GM23338 (cell line): ENCODE data around the gene MEF2D. TPM values are rescaled to one million over a fixed set of nuclear protein-coding genes. Genes with fewer than 3 reads are reported as not detected.
A peak's percentile ranks its signal among the peaks of the same experiment; 100 is the strongest.

Experiments used
- ATAC-seq: fragments of 200-7000 bp; cut with Tn5 transposase; 3 replicates; pipeline ENCODE4 v1.9.1; 2020
- DNase-seq: peaks from one replicate; pipeline ENCODE4 v3.0.0-alpha.2; 2015; ENCODE audit warnings: low spot score
- H2AFZ ChIP-seq: fragments of 200-600 bp; sonication (generic); 2 replicates; pipeline ENCODE4 v1.8.0; 2016; ENCODE audit warnings: antibody characterized with exemption, mild to moderate bottlenecking, moderate library complexity
- H3F3A ChIP-seq: fragments of 200-600 bp; sonication (generic); replicated peaks from 2 replicates; pipeline ENCODE4 v1.8.0; 2017; ENCODE audit warnings: antibody characterized with exemption, mixed run types, low read depth
- H3K27ac ChIP-seq: fragments of 200-600 bp; sonication (generic); 2 replicates; pipeline ENCODE4 v1.6.1; 2016; ENCODE audit warnings: low read depth
- H3K27me3 ChIP-seq: fragments of 200-600 bp; sonication (generic); 2 replicates; pipeline ENCODE4 v1.8.0; 2016; ENCODE audit warnings: mild to moderate bottlenecking, mixed run types, moderate library complexity; ENCODE audit not compliant: insufficient read depth
- H3K36me3 ChIP-seq: fragments of 200-600 bp; sonication (generic); 2 replicates; pipeline ENCODE4 v1.8.0; 2016; ENCODE audit warnings: mild to moderate bottlenecking; ENCODE audit not compliant: insufficient read depth
- H3K4me1 ChIP-seq: fragments of 200-600 bp; sonication (generic); 2 replicates; pipeline ENCODE4 v1.8.0; 2016; ENCODE audit warnings: mild to moderate bottlenecking, moderate library complexity; ENCODE audit not compliant: insufficient read depth
- H3K4me2 ChIP-seq: fragments of 200-600 bp; sonication (generic); 2 replicates; pipeline ENCODE4 v1.7.1; 2017; ENCODE audit warnings: mixed run types
- H3K4me3 ChIP-seq: fragments of 200-600 bp; sonication (generic); 2 replicates; pipeline ENCODE4 v1.6.1; 2016; ENCODE audit warnings: mixed run types
- H3K79me2 ChIP-seq: fragments of 200-600 bp; sonication (generic); replicated peaks from 2 replicates; pipeline ENCODE4 v1.8.0; 2017; ENCODE audit warnings: mild to moderate bottlenecking; ENCODE audit not compliant: insufficient read depth
- H3K9me2 ChIP-seq: fragments of 200-600 bp; sonication (generic); 2 replicates; pipeline ENCODE4 v1.8.0; 2017; ENCODE audit not compliant: insufficient read depth
- H4K20me1 ChIP-seq: fragments of 200-600 bp; sonication (generic); replicated peaks from 2 replicates; pipeline ENCODE4 v1.8.0; 2017; ENCODE audit warnings: mild to moderate bottlenecking; ENCODE audit not compliant: insufficient read depth
- H3K27ac Mint-ChIP-seq: 2 replicates; pipeline ENCODE4 v1.8.0; 2020; ENCODE audit warnings: inconsistent platforms, mild to moderate bottlenecking, moderate library complexity, mixed read lengths
- H3K27me3 Mint-ChIP-seq: 3 replicates; pipeline ENCODE4 v1.8.0; 2022; ENCODE audit warnings: low read depth, mild to moderate bottlenecking, moderate library complexity, mixed read lengths, inconsistent platforms; ENCODE audit not compliant: insufficient read depth, poor library complexity
- H3K36me3 Mint-ChIP-seq: 3 replicates; pipeline ENCODE4 v1.8.0; 2021; ENCODE audit warnings: low read depth, mild to moderate bottlenecking, inconsistent platforms, moderate library complexity, mixed read lengths
- H3K4me1 Mint-ChIP-seq: 3 replicates; pipeline ENCODE4 v1.8.0; 2020; ENCODE audit warnings: mild to moderate bottlenecking, inconsistent platforms, mixed read lengths
- H3K4me3 Mint-ChIP-seq: 3 replicates; pipeline ENCODE4 v1.8.0; 2021; ENCODE audit warnings: moderate library complexity, mild to moderate bottlenecking, inconsistent platforms, mixed read lengths
- H3K9me3 Mint-ChIP-seq: 3 replicates; pipeline ENCODE4 v1.8.0; 2020; ENCODE audit warnings: moderate library complexity, mild to moderate bottlenecking, inconsistent platforms, mixed read lengths
- CREB1 ChIP-seq: fragments of 250-450 bp; sonication (Bioruptor Pico); IDR thresholded peaks from 2 replicates; pipeline ENCODE4 v1.5.0; 2020; ENCODE audit warnings: low read depth, mild to moderate bottlenecking, moderate library complexity
- EZH2 ChIP-seq: fragments of 200-600 bp; sonication (generic); IDR thresholded peaks from one replicate; pipeline ENCODE4 v1.8.0; 2017; ENCODE audit warnings: antibody characterized with exemption, mild to moderate bottlenecking, low read depth; ENCODE audit not compliant: unreplicated experiment
- EZH2phosphoT487 ChIP-seq: fragments of 200-600 bp; sonication (generic); IDR thresholded peaks from one replicate; pipeline ENCODE4 v1.8.1; 2018; ENCODE audit warnings: antibody characterized with exemption; ENCODE audit not compliant: unreplicated experiment
- JUNB ChIP-seq: IDR thresholded peaks from one replicate; pipeline ENCODE4 v1.6.1; 2016; ENCODE audit warnings: antibody characterized with exemption; ENCODE audit not compliant: unreplicated experiment
- NANOG ChIP-seq: IDR thresholded peaks from 2 replicates; pipeline ENCODE4 v1.6.1; 2016; ENCODE audit warnings: antibody characterized with exemption, borderline replicate concordance
- POLR2AphosphoS5 ChIP-seq: IDR thresholded peaks from 2 replicates; pipeline ENCODE4 v1.6.1; 2016; ENCODE audit warnings: antibody characterized with exemption, low read depth
- STAT1 ChIP-seq: IDR thresholded peaks from one replicate; pipeline ENCODE4 v1.6.1; 2016; ENCODE audit warnings: antibody characterized with exemption; ENCODE audit not compliant: unreplicated experiment
- ZNF114 ChIP-seq: fragments of 250-450 bp; sonication (Bioruptor Pico); IDR thresholded peaks from 2 replicates; pipeline ENCODE4 v1.5.0; 2020; ENCODE audit warnings: mild to moderate bottlenecking, moderate library complexity
- ZNF331 ChIP-seq: fragments of 250-450 bp; sonication (Bioruptor Pico); IDR thresholded peaks from 2 replicates; pipeline ENCODE4 v1.5.0; 2020; ENCODE audit warnings: low read depth, mild to moderate bottlenecking, moderate library complexity
- polyA plus RNA-seq: library from polyadenylated mRNA; unstranded; fragments of >200 nt; fragmentation: Nextera tagmentation; extraction: Ambion mirVana; gene quantifications from 2 replicates; pipeline ENCODE4 v1.2.1, GENCODE V29; 2016
- total RNA-seq: library from RNA; depleted of rRNA; stranded (reverse); fragments of >200 nt; shearing (Covaris generic); gene quantifications from 2 replicates; pipeline ENCODE4 v1.2.3, GENCODE V29; 2014
- TF ChIP-seq, protein P1 (sequence below), 2 experiments: fragments of 200-600 bp in 1 of 2; sonication (generic) in 1 of 2; conservative IDR thresholded peaks; 2 replicates each; pipeline versions ENCODE4 v1.5.1 to v1.6.1; 2016 to 2017; ENCODE audit warnings: antibody characterized with exemption in 2 of 2, low read depth in 2 of 2, mild to moderate bottlenecking in 2 of 2, moderate library complexity in 1 of 2
- TF ChIP-seq, protein P2 (sequence below): fragments of 250-450 bp; sonication (Bioruptor Pico); IDR thresholded peaks from 2 replicates; pipeline ENCODE4 v1.5.0; 2020; ENCODE audit warnings: mild to moderate bottlenecking, moderate library complexity
- TF ChIP-seq, protein P3 (sequence below): IDR thresholded peaks from one replicate; pipeline ENCODE4 v1.6.1; 2018; ENCODE audit warnings: antibody characterized with exemption; ENCODE audit not compliant: unreplicated experiment
- TF ChIP-seq, protein P4 (sequence below): IDR thresholded peaks from 2 replicates; pipeline ENCODE4 v1.6.1; 2016; ENCODE audit warnings: antibody characterized with exemption

The MEF2D gene
- total and polyA plus RNA-seq, 2 experiments from 2014 or later, result 10.6 to 15.5 TPM

DNA sequence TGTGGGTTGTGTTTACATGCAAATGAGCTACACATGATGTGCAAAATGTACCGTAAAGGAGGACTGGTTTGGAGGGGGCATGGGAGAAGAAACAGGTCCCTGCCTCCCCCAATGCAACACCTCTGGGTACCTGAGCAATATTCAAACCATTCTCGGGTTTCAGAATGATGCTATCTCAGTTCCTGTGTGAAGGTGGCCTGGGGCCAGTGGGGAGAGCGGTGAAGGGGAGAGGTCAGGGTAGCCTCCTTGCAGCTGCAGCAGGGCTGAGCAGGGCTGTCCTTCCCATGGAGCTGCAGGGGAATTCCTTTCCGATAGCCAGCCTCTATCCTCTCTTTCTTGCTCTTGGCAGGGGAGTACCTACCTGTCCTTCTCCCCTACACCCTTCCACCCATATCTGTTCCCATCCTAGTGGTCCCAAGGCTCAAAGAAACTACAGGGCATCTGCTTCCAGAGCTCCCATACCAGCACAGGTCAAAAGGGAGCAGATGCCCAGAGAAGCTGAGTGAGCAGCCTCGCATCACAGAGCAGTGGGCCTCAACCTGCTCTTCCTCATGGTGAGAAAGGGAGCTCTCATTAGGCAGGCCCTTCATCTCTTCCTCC is 11.9 kb downstream of the MEF2D start:
- H3K36me3 Mint-ChIP-seq, result peaks cover 3% of the 10 kb centered on the region; the same call in 2 of the 3 replicates
- no peaks in the 10 kb centered on the region for H3K27me3 ChIP-seq
- H4K20me1 ChIP-seq, result peaks cover 7% of the 10 kb centered on the region
- no peaks in the 10 kb centered on the region for H3K9me2 ChIP-seq
- no peaks in the 10 kb centered on the region; the same call in 1 of the 2 replicates for H3K36me3 ChIP-seq
- H3F3A ChIP-seq, result no peaks in the 10 kb centered on the region
- no peak overlapping the region for H3K27ac ChIP-seq
- H3K4me1 ChIP-seq, result peaks cover 36% of the 10 kb centered on the region
- no peaks in the 10 kb centered on the region; the same call in 2 of the 3 replicates for H3K9me3 Mint-ChIP-seq
- H3K4me3 Mint-ChIP-seq, result no peak overlapping the region; the same call in 2 of the 3 replicates
- peaks cover 14% of the 10 kb centered on the region for H3K27me3 Mint-ChIP-seq
- no peak overlapping the region; the same call in 1 of the 2 replicates for H3K27ac Mint-ChIP-seq
- H2AFZ ChIP-seq, result no peak overlapping the region
- H3K4me2 ChIP-seq, result peak overlapping the region; percentile 80; the same call in 1 of the 2 replicates
- no peak overlapping the region for H3K4me3 ChIP-seq
- peaks cover 55% of the 10 kb centered on the region for H3K4me1 Mint-ChIP-seq
- ATAC-seq (no peak), DNase-seq (no peak)
- H3K79me2 ChIP-seq, result peaks cover 59% of the 10 kb centered on the region
- TF ChIP-seq STAT1, result no peak
- TF ChIP-seq ZNF331 (CRISPR knock-in tag), result no peak
- no peak for TF ChIP-seq CREB1 (CRISPR knock-in tag)
- TF ChIP-seq, protein P1, sequence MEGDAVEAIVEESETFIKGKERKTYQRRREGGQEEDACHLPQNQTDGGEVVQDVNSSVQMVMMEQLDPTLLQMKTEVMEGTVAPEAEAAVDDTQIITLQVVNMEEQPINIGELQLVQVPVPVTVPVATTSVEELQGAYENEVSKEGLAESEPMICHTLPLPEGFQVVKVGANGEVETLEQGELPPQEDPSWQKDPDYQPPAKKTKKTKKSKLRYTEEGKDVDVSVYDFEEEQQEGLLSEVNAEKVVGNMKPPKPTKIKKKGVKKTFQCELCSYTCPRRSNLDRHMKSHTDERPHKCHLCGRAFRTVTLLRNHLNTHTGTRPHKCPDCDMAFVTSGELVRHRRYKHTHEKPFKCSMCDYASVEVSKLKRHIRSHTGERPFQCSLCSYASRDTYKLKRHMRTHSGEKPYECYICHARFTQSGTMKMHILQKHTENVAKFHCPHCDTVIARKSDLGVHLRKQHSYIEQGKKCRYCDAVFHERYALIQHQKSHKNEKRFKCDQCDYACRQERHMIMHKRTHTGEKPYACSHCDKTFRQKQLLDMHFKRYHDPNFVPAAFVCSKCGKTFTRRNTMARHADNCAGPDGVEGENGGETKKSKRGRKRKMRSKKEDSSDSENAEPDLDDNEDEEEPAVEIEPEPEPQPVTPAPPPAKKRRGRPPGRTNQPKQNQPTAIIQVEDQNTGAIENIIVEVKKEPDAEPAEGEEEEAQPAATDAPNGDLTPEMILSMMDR (conservative IDR thresholded peaks at IDR 0.05; ENCODE audit: low read depth in 2 of 2), result no peak
- TF ChIP-seq NANOG, result no peak
- TF ChIP-seq ZNF114 (CRISPR knock-in tag), result no peak
- TF ChIP-seq EZH2phosphoT487, result no peak
- no peak for TF ChIP-seq JUNB
- TF ChIP-seq EZH2, result no peak
- TF ChIP-seq, protein P2, sequence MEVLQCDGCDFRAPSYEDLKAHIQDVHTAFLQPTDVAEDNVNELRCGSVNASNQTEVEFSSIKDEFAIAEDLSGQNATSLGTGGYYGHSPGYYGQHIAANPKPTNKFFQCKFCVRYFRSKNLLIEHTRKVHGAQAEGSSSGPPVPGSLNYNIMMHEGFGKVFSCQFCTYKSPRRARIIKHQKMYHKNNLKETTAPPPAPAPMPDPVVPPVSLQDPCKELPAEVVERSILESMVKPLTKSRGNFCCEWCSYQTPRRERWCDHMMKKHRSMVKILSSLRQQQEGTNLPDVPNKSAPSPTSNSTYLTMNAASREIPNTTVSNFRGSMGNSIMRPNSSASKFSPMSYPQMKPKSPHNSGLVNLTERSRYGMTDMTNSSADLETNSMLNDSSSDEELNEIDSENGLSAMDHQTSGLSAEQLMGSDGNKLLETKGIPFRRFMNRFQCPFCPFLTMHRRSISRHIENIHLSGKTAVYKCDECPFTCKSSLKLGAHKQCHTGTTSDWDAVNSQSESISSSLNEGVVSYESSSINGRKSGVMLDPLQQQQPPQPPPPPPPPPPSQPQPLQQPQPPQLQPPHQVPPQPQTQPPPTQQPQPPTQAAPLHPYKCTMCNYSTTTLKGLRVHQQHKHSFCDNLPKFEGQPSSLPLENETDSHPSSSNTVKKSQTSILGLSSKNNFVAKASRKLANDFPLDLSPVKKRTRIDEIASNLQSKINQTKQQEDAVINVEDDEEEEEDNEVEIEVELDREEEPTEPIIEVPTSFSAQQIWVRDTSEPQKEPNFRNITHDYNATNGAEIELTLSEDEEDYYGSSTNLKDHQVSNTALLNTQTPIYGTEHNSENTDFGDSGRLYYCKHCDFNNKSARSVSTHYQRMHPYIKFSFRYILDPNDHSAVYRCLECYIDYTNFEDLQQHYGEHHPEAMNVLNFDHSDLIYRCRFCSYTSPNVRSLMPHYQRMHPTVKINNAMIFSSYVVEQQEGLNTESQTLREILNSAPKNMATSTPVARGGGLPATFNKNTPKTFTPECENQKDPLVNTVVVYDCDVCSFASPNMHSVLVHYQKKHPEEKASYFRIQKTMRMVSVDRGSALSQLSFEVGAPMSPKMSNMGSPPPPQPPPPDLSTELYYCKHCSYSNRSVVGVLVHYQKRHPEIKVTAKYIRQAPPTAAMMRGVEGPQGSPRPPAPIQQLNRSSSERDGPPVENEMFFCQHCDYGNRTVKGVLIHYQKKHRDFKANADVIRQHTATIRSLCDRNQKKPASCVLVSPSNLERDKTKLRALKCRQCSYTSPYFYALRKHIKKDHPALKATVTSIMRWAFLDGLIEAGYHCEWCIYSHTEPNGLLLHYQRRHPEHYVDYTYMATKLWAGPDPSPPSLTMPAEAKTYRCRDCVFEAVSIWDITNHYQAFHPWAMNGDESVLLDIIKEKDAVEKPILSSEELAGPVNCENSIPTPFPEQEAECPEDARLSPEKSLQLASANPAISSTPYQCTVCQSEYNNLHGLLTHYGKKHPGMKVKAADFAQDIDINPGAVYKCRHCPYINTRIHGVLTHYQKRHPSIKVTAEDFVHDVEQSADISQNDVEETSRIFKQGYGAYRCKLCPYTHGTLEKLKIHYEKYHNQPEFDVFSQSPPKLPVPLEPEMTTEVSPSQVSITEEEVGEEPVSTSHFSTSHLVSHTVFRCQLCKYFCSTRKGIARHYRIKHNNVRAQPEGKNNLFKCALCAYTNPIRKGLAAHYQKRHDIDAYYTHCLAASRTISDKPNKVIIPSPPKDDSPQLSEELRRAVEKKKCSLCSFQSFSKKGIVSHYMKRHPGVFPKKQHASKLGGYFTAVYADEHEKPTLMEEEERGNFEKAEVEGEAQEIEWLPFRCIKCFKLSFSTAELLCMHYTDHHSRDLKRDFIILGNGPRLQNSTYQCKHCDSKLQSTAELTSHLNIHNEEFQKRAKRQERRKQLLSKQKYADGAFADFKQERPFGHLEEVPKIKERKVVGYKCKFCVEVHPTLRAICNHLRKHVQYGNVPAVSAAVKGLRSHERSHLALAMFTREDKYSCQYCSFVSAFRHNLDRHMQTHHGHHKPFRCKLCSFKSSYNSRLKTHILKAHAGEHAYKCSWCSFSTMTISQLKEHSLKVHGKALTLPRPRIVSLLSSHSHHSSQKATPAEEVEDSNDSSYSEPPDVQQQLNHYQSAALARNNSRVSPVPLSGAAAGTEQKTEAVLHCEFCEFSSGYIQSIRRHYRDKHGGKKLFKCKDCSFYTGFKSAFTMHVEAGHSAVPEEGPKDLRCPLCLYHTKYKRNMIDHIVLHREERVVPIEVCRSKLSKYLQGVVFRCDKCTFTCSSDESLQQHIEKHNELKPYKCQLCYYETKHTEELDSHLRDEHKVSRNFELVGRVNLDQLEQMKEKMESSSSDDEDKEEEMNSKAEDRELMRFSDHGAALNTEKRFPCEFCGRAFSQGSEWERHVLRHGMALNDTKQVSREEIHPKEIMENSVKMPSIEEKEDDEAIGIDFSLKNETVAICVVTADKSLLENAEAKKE, result no peak
- TF ChIP-seq, protein P3, sequence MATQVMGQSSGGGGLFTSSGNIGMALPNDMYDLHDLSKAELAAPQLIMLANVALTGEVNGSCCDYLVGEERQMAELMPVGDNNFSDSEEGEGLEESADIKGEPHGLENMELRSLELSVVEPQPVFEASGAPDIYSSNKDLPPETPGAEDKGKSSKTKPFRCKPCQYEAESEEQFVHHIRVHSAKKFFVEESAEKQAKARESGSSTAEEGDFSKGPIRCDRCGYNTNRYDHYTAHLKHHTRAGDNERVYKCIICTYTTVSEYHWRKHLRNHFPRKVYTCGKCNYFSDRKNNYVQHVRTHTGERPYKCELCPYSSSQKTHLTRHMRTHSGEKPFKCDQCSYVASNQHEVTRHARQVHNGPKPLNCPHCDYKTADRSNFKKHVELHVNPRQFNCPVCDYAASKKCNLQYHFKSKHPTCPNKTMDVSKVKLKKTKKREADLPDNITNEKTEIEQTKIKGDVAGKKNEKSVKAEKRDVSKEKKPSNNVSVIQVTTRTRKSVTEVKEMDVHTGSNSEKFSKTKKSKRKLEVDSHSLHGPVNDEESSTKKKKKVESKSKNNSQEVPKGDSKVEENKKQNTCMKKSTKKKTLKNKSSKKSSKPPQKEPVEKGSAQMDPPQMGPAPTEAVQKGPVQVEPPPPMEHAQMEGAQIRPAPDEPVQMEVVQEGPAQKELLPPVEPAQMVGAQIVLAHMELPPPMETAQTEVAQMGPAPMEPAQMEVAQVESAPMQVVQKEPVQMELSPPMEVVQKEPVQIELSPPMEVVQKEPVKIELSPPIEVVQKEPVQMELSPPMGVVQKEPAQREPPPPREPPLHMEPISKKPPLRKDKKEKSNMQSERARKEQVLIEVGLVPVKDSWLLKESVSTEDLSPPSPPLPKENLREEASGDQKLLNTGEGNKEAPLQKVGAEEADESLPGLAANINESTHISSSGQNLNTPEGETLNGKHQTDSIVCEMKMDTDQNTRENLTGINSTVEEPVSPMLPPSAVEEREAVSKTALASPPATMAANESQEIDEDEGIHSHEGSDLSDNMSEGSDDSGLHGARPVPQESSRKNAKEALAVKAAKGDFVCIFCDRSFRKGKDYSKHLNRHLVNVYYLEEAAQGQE, result no peak
- TF ChIP-seq POLR2AphosphoS5, result no peak
- TF ChIP-seq, protein P4, sequence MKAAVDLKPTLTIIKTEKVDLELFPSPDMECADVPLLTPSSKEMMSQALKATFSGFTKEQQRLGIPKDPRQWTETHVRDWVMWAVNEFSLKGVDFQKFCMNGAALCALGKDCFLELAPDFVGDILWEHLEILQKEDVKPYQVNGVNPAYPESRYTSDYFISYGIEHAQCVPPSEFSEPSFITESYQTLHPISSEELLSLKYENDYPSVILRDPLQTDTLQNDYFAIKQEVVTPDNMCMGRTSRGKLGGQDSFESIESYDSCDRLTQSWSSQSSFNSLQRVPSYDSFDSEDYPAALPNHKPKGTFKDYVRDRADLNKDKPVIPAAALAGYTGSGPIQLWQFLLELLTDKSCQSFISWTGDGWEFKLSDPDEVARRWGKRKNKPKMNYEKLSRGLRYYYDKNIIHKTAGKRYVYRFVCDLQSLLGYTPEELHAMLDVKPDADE, result no peak
